ENCODE results near the gene NDP. TPM values are rescaled to one million over a fixed set of nuclear protein-coding genes. Genes with fewer than 3 reads are reported as not detected.

Gene NDP
- total RNA-seq, 1 experiment from 2014 or later = not detected

- CTCF ChIA-PET = interaction anchor here (1.0 to 6.5 kb wide), 2 partner anchors 127 to 281 kb away, joined by 3 to 97 read pairs; no protein-coding TSS in a partner anchor
- POLR2A ChIA-PET = interaction anchor here (1.2 kb wide), 2 partner anchors 9 to 11 kb away, joined by 3 read pairs; no protein-coding TSS in a partner anchor
- no peak overlapping the region for H3K27ac Mint-ChIP-seq (ENCODE audit: low read depth, unreplicated experiment)
Measured at GRCh38 chrX:43962636-43963035, 10.6 kb downstream of the NDP start.

GRCh38 chrX:43961699-43962098 lies 11.5 kb downstream of the NDP start:
- ChIA-PET POLR2A (no interaction called here), CTCF (interaction anchor here (0.6 to 6.5 kb wide), 3 partner anchors 9 to 282 kb away, joined by 4 to 97 read pairs (median 4); no protein-coding TSS in a partner anchor)
- Mint-ChIP-seq H3K27me3 (ENCODE audit: insufficient read depth, unreplicated experiment) (peaks cover 53% of the 10 kb centered on the region), H3K27ac (ENCODE audit: low read depth, unreplicated experiment) (no peak overlapping the region), H3K4me1 (ENCODE audit: insufficient read depth, unreplicated experiment) (no peaks in the 10 kb centered on the region), H3K36me3 (ENCODE audit: insufficient read depth, unreplicated experiment) (no peaks in the 10 kb centered on the region), H3K9me3 (ENCODE audit: unreplicated experiment) (no peaks in the 10 kb centered on the region), H3K4me3 (ENCODE audit: unreplicated experiment) (no peak overlapping the region)
- BruUV-seq (replicated peaks) = no TSS peak
- intact Hi-C loops (cut with micrococcal nuclease) = no loop called here
- peak; percentile 14 for DNase-seq (ENCODE audit: unreplicated experiment)
- TF ChIP-seq, protein P1, sequence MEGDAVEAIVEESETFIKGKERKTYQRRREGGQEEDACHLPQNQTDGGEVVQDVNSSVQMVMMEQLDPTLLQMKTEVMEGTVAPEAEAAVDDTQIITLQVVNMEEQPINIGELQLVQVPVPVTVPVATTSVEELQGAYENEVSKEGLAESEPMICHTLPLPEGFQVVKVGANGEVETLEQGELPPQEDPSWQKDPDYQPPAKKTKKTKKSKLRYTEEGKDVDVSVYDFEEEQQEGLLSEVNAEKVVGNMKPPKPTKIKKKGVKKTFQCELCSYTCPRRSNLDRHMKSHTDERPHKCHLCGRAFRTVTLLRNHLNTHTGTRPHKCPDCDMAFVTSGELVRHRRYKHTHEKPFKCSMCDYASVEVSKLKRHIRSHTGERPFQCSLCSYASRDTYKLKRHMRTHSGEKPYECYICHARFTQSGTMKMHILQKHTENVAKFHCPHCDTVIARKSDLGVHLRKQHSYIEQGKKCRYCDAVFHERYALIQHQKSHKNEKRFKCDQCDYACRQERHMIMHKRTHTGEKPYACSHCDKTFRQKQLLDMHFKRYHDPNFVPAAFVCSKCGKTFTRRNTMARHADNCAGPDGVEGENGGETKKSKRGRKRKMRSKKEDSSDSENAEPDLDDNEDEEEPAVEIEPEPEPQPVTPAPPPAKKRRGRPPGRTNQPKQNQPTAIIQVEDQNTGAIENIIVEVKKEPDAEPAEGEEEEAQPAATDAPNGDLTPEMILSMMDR (IDR thresholded peaks at IDR 0.05; ENCODE audit: unreplicated experiment) = peak; percentile 39

More at GRCh38 chrX:43962636-43963035, 10.6 kb downstream of the NDP start:
- Mint-ChIP-seq H3K27me3 (ENCODE audit: insufficient read depth, unreplicated experiment) (peaks cover 54% of the 10 kb centered on the region), H3K36me3 (ENCODE audit: insufficient read depth, unreplicated experiment) (no peaks in the 10 kb centered on the region), H3K4me1 (ENCODE audit: insufficient read depth, unreplicated experiment) (no peaks in the 10 kb centered on the region), H3K9me3 (ENCODE audit: unreplicated experiment) (no peaks in the 10 kb centered on the region), H3K4me3 (ENCODE audit: unreplicated experiment) (no peak overlapping the region)
- intact Hi-C loops (cut with micrococcal nuclease) = no loop called here
- no peak for DNase-seq (ENCODE audit: unreplicated experiment)
- TF ChIP-seq, protein P1 (IDR thresholded peaks at IDR 0.05; ENCODE audit: unreplicated experiment) = no peak
- no TSS peak for BruUV-seq (replicated peaks)

DNA sequence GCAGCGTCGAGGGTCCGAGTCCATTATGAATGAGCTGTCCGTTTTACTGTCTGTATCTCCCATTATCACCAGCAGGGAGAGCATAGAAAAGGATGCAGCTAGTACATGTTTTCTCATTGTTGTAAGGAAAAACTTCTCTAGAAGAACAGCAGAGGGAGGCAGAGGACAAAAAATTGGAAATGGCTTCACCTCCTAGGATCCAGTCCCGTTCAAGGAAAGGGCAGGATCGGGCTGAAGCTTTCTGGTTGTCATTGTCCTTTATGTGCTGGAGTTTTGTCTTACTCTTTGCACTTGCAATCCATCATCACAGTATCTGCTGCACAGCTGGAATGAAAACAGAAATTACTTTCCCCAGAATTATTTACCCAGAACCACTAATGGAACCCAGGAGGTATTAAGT lies 14.7 kb downstream of the NDP start:
- Mint-ChIP-seq H3K36me3 (ENCODE audit: insufficient read depth, unreplicated experiment) (no peaks in the 10 kb centered on the region), H3K4me1 (ENCODE audit: insufficient read depth, unreplicated experiment) (no peaks in the 10 kb centered on the region), H3K27ac (ENCODE audit: low read depth, unreplicated experiment) (no peak overlapping the region), H3K9me3 (ENCODE audit: unreplicated experiment) (no peaks in the 10 kb centered on the region), H3K4me3 (ENCODE audit: unreplicated experiment) (no peak overlapping the region), H3K27me3 (ENCODE audit: insufficient read depth, unreplicated experiment) (peaks cover 51% of the 10 kb centered on the region)
- BruUV-seq (replicated peaks) = no TSS peak
- peak; percentile 90 for DNase-seq (ENCODE audit: unreplicated experiment)
- POLR2A ChIA-PET = interaction anchor here (0.8 to 1.0 kb wide), 3 partner anchors 10 to 1228 kb away, joined by 3 to 5 read pairs (median 4); no protein-coding TSS in a partner anchor
- intact Hi-C loops (cut with micrococcal nuclease) = loop anchor here (1.0 to 10.0 kb wide), 9 partner anchors 54 to 1229 kb away; partner anchors contain the start of genes FUNDC1 and KDM6A
- TF ChIP-seq, protein P1 (IDR thresholded peaks at IDR 0.05; ENCODE audit: unreplicated experiment) = peak; percentile 87
- CTCF ChIA-PET = interaction anchor here (0.6 to 6.5 kb wide), 45 partner anchors 10 to 1712 kb away, joined by 3 to 97 read pairs (median 4); partner anchors contain the start of gene NDP

DNA sequence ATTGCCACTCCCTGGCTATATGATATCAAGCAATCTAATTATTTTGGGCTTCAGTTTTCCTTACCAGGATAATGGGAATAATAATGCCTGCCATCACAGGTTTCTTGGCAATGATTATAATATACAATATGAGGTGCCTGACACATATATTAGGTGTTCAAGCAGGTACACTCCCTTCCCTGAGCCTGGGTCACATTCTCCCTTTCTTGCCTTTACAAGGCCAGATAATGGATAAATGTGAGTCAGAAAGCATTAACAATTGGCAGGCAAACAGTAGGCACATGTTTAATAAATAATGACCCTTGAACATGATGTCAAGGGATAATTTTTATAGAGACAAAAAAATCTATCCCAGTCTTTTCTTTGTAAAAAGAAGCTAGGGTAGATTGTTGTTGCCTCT lies 17.2 kb downstream of the NDP start:
- no peaks in the 10 kb centered on the region for H3K4me1 Mint-ChIP-seq (ENCODE audit: insufficient read depth, unreplicated experiment)
- H3K9me3 Mint-ChIP-seq (ENCODE audit: unreplicated experiment) = no peaks in the 10 kb centered on the region
- peaks cover 58% of the 10 kb centered on the region for H3K27me3 Mint-ChIP-seq (ENCODE audit: insufficient read depth, unreplicated experiment)
- CTCF ChIA-PET = no interaction called here
- no peak for DNase-seq (ENCODE audit: unreplicated experiment)
- intact Hi-C loops (cut with micrococcal nuclease) = loop anchor here (5.0 to 10.0 kb wide), 3 partner anchors 399 to 919 kb away; partner anchors contain the start of genes FUNDC1 and KDM6A
- TF ChIP-seq, protein P1 (IDR thresholded peaks at IDR 0.05; ENCODE audit: unreplicated experiment) = no peak
- POLR2A ChIA-PET = no interaction called here
- H3K4me3 Mint-ChIP-seq (ENCODE audit: unreplicated experiment) = no peak overlapping the region
- BruUV-seq (replicated peaks) = no TSS peak
- no peak overlapping the region for H3K27ac Mint-ChIP-seq (ENCODE audit: low read depth, unreplicated experiment)
- no peaks in the 10 kb centered on the region for H3K36me3 Mint-ChIP-seq (ENCODE audit: insufficient read depth, unreplicated experiment)

All from MCF 10A (cell line).